ENCODE data around the gene FBXO36.
A peak's percentile ranks its signal among the peaks of the same experiment; 100 is the strongest.

FBXO36 gene

DNA sequence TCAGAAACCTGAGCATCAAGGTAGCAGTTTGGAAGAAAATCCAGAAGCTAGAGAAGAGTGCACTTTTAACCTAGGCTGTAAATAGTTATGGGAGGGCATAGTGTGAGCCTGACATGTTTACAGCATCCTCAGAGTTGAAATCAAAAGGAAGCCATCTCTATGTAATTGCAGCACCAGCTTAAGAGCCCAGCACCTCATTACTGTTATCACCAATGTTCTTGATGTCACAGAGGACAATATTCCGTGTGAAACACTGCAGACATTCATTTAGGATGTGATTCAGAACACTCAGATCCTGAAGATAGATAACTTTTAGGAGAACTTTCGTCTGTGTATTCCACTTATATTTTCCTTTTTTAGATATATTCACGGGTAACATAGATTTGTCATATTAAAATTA, 48.1 kb downstream of the FBXO36 start:
- DNase-seq (ENCODE audit: low read depth): no peak

DNA sequence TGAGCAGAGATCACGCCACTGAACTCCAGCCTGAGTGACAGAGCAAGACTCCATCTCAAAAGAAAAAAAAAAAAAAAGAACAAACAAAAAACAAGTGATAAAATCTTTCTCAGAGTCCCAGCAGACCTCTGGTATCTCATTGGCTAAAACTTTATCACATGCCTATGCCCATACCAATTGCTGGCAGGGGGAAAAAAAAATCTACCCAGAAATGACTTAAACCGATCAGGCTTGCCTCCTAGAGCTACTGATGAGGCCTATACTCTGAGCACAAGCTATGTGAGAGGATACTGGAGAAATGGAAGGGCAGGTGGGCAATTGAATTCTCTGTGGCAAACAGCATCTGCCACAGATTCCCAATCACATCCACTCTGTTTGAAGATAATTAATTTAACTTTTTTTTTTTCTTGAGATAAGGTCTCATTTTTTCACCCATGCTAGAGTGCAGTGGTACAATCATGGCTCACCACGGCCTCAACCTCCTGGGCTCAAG, 49.0 kb downstream of the FBXO36 start:
- no peak for DNase-seq (ENCODE audit: low read depth)

DNA sequence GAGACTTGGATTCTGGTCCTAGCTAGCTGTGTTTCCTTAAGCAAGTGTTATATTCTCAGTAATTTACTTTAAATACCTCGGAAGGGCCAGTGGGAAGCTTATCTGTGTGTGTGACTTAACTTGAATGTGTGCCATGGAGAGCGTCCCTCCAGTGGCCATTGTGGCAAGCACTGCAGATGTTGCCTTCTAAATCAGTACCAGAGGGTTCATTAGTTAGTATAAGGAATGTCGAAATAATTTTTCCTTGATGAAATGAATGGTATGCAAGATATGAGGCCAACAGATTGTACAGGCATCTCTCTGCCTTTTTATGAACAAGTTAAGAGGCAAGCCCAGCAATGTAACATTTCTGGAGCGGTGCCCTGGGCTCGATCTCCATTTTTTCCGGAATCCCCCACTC, 52.0 kb downstream of the FBXO36 start:
- no peak for DNase-seq (ENCODE audit: low read depth)

DNA sequence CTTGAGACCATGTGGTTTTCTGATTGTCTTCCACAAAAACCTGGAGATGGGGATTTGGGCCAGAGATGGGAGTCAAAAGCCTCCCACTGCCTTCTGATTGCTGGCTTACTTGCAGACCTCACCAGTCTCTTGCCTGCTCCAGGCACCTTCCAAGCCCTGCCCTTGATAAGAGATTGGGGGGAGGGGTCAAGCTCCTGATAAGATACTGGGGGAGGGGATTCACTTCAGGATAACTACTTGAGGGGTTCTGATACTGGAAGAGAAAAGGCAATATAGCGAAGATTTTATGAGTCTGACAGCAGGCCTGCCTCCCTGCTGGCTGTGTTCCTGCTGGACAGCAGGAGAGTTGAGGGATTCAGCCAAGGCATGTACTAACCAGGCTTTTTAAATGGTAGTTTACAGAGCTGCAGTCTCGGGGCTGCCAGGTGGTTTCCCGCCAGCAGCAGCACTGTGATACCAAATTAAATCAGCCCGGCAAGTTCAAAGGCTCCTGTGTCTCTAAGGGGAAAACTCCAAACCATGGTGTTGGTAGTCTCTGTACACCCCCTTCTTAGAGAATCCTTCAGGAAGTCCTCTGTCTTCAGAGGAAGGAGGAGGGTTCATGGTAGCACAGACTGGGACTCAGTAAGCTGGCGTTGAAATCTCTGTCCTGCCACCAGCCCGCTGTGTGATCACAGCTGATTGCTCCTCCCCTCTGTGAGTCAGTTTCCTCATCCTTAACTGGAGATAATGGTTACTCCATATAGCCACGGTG, 58.3 kb downstream of the FBXO36 start:
- no peak for DNase-seq (ENCODE audit: low read depth)

DNA sequence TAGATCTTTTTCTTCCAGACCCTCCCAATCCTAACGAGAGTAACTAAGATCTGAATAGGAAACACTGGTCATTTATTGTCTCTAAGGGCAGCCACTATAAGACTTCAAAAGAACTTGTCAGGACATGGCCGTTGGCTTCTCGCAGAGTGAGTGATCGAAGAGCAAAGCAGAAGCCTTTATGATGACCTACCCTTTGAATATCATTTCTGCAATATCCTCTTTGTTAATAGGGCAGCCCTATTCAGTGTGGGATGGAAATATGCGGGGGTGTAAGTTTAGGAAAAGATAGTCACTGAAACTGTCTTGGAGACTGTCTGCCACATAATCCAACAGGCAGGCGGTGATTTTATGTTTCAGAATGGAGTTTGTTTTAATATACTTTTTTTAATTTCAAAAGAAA, 70.9 kb downstream of the FBXO36 start:
- no peak for DNase-seq (ENCODE audit: low read depth)

DNA sequence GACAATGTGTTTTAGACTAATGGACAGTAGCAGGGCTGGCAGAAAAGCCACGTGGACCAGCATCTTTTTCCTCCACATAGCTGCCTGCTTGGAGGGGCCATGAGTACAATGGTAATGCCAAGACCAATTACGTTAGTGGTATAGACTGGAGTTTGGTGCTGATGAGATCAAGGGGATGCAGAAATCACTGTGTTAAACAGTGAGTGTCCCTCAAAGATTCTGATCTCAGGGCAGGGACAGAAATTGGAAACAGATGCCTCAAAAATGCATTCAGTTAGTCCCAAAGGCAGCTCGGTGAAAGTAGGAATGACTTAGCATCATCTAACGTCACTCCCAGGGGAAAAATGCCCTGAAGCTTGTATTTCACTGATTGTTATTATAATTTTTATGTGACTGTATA, 74.0 kb downstream of the FBXO36 start:
- DNase-seq (ENCODE audit: low read depth): no peak

DNA sequence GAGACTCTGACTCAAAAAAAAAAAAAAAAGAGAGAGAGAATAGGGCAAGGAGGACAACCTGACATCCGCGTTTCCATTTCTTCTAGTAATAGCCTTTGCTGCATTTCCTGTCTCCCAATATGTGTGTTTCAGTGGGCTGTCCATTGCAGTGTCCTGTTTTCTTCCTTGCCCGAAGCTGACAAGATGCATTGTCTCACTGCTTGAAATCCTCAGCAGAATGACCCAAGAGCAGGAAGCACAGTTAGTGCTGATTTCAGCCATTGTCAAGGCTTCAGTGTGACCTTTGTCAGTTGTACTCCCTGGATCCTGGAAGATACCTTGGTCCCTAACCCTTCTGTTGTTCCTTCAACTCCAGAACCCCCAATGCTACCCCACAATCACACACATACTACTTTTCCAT, 75.3 kb downstream of the FBXO36 start:
- DNase-seq (ENCODE audit: low read depth): no peak

DNA sequence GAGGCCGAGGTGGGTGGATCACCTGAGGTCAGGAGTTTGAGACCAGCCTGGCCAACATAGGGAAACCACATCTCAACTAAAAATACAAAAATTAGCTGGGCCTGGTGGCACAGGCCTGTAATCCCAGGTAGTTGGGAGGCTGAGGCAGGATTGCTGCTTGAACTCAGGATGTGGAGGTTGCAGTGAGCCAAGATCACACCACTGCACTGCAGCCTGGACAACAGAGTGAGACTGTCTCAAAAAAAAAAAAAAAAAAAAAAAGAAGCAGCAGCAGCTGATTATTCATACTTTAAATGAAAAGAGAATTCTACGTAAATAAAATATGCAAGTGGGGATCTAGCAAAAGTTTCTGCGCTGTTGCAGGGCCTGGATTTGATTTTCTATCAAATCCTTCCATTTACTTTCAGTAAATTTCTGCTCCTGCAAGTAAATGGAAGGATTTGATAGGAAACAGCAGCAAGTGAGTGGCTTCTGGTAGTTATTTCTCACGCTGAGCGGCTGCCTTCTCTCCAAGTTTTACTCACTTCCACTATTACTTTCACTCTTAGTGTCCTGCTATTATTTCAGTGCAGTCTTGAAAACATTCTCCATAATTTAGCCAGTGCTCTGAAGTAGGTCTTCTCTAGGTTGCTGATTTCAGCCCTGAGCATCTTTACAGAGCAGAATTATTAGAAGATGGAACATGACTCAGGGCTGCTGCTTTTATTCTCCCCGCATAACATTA, 78.0 kb downstream of the FBXO36 start:
- no peak for DNase-seq (ENCODE audit: low read depth)

DNA sequence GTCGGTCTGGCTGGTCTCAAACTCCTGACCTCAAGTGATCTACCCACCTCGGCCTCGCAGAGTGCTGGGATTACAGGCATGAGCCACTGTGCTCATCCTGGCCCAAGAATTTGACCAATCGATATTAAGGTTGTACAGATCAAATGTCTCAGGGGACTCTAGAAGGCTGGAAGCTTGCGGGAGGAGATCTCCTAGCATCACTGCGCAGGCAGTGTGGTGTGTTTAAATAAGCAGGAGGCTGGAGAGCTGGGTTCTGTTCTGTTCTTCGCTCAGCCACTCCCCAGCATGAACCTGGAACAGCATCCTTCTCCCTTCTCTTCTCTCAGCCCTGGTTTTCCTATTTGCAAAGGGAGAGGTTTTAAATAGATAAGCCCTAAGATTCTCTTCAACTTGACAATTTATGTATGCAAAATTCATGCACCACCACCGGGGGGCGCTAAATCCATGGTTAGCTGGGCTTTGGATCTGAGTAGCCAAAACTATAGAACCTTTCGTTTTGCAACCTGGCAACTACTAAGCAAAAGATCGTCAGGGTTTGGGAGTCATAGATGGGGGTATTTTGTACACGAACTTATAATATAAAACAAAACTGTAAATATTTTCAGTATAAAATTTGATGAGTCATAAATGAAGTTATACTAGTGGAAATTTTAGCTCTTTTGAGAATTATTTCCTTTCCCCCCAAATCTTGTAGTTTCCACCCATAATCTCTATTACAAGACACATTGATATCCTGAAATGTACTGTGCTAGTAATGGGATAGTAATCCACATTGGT, 85.8 kb downstream of the FBXO36 start:
- peak; percentile 81 for DNase-seq (ENCODE audit: low read depth)

DNA sequence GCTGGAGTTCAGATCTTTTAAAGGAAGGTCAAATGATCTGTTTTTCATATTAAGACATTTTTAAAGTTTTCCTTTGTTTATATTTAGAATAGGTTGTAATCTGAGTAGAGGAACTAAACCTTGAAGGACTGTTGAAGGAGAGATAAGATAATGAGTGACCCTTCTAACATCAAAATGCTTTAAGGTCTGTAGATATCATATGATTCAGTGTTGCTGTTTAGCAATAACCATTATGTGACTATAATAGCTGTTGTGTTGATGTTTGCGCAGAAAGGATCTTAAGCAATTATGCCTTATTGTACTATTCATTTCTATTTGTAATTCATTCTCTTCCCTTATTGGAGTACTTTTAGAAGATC, 86.4 kb downstream of the FBXO36 start:
- no peak for DNase-seq (ENCODE audit: low read depth)

DNA sequence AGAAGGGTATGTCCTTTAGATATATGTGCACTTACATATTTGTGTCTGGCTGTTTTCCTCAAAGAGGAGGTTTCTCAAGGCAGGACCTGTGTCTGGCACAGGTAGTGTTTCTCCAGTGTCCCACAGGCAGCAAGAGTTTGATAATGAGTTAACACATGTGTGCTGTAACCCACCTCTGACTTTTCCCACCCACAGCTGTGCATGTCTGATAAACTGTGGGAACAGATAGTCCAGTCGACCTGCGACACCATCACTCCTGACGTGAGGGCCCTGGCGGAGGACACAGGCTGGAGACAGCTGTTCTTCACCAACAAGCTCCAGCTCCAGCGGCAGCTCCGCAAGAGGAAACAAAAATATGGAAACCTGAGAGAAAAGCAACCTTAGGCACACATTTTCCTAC, 88.2 kb downstream of the FBXO36 start:
- no peak for DNase-seq (ENCODE audit: low read depth)

DNA sequence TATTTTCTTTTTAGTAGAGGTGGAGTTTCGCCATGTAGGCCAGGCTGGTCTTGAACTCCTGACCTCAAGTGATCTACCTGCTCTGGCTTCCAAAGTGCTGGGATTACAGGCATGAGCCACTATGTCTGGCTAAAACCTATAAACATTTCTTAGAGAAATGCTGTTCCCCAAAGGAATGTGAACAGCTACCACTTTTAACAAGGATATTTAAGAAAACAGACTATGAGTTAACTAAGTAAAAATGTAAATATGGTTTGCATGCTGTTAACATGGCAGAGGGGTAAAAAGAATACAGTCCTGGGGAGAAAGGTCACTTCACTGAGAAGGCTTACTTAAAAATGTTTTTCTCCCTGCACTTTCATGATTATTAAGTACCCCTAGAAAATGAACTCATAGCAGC, 89.3 kb downstream of the FBXO36 start:
- no peak for DNase-seq (ENCODE audit: low read depth)

DNA sequence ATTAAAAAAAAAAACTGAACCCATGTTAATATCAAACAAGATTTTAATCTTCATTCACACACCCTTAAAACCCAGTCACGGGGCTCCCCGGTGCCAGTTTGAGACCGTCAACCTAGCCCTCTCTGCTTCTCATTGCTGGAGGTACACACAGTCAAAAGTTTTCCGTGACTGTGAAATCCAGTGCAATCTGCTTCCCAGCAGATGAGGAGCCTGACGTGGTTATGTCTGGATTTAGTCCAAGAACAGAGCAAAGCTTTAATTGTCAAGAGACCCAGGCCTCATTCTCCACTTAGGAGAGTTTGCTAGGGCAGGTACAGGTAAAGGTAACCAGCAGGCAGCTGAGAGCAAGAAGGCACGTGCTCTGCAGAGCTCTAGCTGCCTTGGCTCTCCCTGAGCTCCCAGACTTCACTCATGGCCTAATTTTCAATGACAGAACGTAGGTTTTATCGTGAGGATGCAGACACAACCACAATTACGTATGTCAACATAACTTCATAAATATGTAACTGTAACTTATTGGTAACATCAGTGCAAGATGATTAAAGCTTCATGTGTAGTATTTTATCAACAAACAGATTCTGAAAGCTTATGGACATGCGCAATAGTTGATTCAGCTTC, 90.1 kb downstream of the FBXO36 start:
- DNase-seq (ENCODE audit: low read depth): no peak

DNA sequence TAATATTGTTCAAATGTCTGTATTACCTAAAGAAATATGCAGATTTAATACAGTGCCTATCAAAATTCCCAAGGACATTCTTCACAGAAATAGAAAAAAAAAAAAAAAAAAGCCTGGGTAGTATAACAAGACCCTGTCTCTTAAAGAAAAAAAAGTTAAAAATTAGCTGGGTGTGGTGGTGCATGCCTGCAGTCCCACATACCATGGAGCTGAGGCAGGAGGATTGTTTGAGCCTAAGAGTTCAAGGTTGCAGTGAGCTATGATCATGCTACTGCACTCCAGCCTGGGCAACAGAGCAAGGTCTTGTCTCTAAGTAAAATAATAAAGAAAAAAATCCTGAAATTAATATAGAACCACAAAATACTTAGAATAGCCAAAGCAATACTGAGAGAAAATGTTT, 94.5 kb downstream of the FBXO36 start:
- DNase-seq (ENCODE audit: low read depth): no peak

DNA sequence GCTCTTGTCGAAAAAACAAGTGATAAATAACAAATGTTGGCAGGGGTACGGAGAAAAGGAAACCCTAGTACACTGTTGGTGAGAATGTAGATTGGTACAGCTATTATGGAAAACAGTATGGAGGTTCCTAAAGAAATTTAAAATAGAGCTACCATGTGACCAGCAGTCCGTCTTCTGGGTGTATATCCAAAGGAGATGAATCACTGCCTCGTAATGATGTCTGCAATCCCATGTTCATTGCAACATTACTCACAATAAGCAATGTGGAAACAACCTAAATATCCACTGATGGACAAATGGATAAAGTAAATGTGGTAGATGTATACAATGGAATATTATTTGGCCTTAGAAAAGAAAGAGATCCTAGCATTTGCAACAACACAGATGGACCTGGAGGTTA, 95.8 kb downstream of the FBXO36 start:
- DNase-seq (ENCODE audit: low read depth): no peak

DNA sequence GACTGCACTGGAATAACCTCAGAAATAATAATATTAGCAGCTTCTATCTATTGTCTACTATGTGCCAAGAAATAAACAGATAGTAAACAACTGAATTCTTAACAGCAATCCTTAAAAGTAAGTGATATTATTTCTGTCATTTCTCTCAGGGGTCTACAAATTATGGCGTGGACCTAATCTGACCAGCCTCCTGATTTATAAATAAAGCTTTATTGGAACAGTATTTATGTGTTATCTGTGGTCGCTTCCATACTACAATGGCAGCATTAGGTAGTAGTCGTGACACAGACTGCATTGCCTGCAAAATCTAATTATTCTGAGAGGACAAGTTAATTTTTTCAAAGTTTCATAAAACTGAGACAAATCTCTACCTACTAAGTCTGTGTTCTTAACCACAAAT, 97.4 kb downstream of the FBXO36 start:
- no peak for DNase-seq (ENCODE audit: low read depth)

DNA sequence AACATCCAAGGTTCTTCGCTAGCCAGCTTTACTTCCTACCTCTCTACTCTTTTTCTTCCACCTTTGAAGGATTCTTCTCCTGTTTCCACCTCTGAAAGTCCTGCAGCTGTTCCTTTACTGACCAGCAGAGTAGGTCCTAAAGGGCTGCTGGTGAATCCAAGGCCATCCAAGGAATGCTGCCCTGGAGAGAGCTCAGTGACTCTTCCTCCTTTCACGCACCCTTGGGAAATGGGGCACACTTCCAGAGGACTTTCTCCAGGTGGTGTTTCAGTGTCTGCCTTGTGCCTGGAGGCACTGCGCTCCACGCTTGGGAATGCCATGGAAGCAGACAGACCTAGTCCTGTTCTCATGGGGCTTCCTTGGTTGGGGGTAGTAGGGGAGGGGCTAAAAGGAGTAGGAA, 101.0 kb downstream of the FBXO36 start:
- DNase-seq (ENCODE audit: low read depth): no peak

DNA sequence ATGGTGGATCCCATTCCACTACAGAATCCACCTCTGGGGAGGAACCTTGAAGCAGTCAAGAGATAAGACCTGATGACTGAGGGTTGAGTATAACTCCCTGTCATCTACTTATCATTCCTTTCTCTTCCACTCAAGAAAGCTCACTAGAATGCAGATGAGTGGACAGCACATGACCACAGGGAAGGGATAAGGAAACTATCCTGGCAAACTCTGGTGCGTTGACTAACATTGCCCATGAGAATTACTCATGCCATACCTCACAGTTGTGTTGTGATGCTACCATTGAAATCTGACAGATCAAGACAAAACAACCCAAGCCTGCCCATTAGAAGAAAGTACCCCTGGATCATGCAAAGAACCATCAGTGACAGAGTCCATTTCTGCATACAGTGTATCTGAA, 119.9 kb downstream of the FBXO36 start:
- DNase-seq (ENCODE audit: low read depth): no peak

DNA sequence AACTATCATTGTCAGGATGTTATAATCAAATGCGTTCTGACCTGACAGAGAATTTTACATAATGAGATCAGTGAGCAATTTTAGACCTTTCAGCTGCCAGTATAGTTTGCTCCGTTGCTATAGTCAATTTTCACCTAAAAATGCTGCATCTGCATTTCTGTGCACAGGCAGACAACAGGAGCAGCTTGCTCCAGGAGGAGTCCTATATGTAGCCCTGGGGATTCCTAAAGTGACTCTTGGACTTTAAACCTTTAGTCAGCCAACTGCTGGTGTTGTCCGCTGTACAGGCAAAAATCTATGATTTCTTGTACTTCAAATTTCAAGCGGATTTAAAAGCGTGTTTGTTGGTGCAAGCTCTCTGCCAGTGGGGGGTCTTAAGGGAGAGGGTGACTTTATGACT, 120.7 kb downstream of the FBXO36 start:
- DNase-seq (ENCODE audit: low read depth): no peak

DNA sequence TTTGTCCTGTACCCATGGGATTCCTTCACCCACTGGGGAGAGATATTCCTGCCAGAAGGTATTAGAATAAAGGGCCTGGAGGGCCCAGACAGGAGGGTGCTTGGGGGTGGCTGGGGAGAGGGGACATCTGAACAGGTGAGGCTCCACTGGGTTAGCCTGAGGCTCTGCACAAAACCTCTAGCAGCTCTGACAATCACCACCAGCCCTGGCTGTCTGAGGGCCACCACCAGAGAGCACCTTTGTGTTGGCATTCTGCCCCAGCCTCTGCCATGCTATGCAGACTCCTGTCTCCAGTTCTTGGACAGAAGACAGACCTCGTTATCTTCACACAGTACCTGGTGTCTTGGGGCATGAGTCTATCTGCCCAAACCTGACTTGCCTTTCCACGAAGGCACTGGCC, 121.2 kb downstream of the FBXO36 start:
- no peak for DNase-seq (ENCODE audit: low read depth)

DNA sequence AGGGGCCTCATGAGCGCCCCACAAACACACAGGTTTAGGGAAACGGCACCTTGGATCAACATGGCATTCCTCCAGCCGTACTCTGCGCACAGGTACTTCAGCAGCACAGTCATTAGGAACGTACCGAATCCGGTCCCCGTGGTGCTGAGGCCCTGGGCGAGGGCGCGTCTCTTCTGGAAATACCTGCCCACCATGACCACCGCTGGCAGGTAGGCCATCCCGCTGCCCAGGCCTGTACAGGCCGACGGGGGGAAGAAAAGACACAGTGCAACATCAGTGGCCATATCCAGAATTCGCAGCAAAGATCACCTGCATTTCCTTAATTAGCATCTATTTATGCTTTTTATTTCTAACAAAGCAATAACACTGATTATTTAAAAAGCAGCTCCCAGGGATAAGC, 124.2 kb downstream of the FBXO36 start:
- DNase-seq (ENCODE audit: low read depth): no peak

DNA sequence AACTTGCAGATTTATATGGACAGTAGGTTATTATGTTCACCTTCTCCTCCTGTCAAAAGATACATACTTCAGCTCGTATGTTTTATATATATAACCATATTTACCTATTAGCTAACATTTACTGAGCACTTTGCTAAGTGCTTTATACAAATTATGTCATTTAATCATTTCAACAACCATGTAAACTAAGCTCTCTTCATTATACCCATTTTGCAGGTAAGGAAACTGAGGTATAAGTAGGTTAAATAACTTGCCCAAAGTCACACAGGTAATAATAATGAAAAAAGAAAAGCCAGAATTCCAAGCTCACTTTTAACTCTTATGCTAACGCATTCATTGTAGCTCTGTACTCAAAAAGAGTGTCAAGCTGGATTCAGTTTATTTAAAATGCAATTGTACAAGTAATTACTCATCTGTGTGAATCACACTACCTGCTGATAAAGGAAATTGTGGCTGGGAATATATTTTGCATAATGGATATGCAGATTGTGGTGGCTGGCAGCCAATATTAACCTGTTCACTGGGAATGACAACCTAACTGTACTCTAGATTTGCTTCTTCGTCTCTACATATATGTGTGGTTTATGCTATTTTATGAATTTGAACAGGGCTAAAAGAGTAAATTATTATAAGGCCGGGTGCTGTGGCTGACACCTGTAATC, 125.8 kb downstream of the FBXO36 start:
- DNase-seq (ENCODE audit: low read depth): no peak
